Breast epithelium (tissue), 3 donors: ENCODE results near the gene CPD.

ENCODE experiments used
- CTCF ChIP-seq, 3 donors: fragments of 450-650 bp; IDR thresholded peaks; one replicate each; pipeline ENCODE4 v1.5.1; 2016 to 2017; ENCODE audit warnings: antibody characterized with exemption in 3 of 3, mild to moderate bottlenecking in 3 of 3, moderate library complexity in 3 of 3
- POLR2A ChIP-seq: fragments of 450-650 bp; IDR thresholded peaks from one replicate; pipeline ENCODE4 v1.6.1; 2016; ENCODE audit warnings: antibody characterized with exemption, mild to moderate bottlenecking, moderate library complexity
- POLR2AphosphoS5 ChIP-seq, 3 donors: sonication (generic); formaldehyde crosslinking; IDR thresholded peaks; one replicate each; pipeline ENCODE4 v1.6.1; 2017; ENCODE audit warnings: antibody characterized with exemption in 3 of 3

GRCh38 chr17:30361766-30362279 lies 16.9 kb upstream of the CPD start:
- TF ChIP-seq POLR2A (no peak), CTCF (IDR thresholded peaks at IDR 0.05) (no peak), POLR2AphosphoS5 (IDR thresholded peaks at IDR 0.05) (no peak)
